Measurements from ENCODE around the gene MUL1.

DNA sequence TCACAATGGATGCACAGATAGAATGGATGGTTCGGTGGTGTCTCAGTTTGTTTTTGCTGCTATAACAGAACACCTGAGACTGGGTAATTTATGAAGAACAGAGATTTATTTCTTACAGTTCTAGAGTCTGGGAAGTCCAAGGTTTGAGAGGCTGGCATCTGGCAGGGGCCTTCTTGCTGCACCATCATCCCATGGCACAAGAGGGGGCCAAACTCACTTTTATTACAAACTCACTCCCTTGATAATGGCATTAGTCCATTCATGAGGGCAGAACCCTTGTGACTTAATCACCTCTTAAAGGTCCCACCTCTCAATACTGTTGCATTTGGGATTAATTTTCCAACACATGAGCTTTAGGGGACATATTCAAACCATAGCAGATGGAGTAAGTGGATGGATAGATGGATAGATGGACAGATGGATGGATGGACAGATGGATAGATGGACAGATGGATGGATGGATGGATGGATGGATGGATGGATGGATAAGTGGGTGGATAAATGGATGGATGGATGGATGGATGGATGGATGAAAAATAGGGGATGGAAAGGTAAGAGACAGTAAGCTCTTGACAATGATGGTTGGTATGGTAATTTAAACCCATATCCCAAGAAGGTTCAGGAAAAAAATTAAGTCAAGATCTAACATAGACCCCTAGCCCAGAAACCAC is 38.4 kb downstream of the MUL1 start:
- TF ChIP-seq, protein P1, sequence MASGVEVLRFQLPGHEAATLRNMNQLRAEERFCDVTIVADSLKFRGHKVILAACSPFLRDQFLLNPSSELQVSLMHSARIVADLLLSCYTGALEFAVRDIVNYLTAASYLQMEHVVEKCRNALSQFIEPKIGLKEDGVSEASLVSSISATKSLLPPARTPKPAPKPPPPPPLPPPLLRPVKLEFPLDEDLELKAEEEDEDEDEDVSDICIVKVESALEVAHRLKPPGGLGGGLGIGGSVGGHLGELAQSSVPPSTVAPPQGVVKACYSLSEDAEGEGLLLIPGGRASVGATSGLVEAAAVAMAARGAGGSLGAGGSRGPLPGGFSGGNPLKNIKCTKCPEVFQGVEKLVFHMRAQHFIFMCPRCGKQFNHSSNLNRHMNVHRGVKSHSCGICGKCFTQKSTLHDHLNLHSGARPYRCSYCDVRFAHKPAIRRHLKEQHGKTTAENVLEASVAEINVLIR (CRISPR knock-in tag; IDR thresholded peaks at IDR 0.05) = no peak
- TF ChIP-seq RAD21 (CRISPR knock-in tag; conservative IDR thresholded peaks at IDR 0.05 in 1 of 2, IDR thresholded peaks at IDR 0.05 in 1 of 2) = no peak
- no peak for TF ChIP-seq MCM3 (IDR thresholded peaks at IDR 0.05)
- no peak for TF ChIP-seq FOS (IDR thresholded peaks at IDR 0.05; ENCODE audit: extremely low read depth, insufficient read length)
- TF ChIP-seq MYNN (IDR thresholded peaks at IDR 0.05) = no peak
- TF ChIP-seq MYNN (CRISPR knock-in tag; IDR thresholded peaks at IDR 0.05) = no peak
- TF ChIP-seq POLR2AphosphoS5 (IDR thresholded peaks at IDR 0.05; ENCODE audit: control insufficient read depth, insufficient read depth, low read depth, low read length) = no peak
- TF ChIP-seq CHCHD3 (CRISPR knock-in tag; IDR thresholded peaks at IDR 0.05) = no peak
- no peak for TF ChIP-seq BHLHE40 (IDR thresholded peaks at IDR 0.05; ENCODE audit: low read length)
- TF ChIP-seq, protein P2, sequence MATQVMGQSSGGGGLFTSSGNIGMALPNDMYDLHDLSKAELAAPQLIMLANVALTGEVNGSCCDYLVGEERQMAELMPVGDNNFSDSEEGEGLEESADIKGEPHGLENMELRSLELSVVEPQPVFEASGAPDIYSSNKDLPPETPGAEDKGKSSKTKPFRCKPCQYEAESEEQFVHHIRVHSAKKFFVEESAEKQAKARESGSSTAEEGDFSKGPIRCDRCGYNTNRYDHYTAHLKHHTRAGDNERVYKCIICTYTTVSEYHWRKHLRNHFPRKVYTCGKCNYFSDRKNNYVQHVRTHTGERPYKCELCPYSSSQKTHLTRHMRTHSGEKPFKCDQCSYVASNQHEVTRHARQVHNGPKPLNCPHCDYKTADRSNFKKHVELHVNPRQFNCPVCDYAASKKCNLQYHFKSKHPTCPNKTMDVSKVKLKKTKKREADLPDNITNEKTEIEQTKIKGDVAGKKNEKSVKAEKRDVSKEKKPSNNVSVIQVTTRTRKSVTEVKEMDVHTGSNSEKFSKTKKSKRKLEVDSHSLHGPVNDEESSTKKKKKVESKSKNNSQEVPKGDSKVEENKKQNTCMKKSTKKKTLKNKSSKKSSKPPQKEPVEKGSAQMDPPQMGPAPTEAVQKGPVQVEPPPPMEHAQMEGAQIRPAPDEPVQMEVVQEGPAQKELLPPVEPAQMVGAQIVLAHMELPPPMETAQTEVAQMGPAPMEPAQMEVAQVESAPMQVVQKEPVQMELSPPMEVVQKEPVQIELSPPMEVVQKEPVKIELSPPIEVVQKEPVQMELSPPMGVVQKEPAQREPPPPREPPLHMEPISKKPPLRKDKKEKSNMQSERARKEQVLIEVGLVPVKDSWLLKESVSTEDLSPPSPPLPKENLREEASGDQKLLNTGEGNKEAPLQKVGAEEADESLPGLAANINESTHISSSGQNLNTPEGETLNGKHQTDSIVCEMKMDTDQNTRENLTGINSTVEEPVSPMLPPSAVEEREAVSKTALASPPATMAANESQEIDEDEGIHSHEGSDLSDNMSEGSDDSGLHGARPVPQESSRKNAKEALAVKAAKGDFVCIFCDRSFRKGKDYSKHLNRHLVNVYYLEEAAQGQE (IDR thresholded peaks at IDR 0.05; ENCODE audit: borderline replicate concordance) = no peak
- TF ChIP-seq, protein P2 (CRISPR knock-in tag; IDR thresholded peaks at IDR 0.05; ENCODE audit: low read depth) = no peak
- TF ChIP-seq POLR2AphosphoS2 (IDR thresholded peaks at IDR 0.05; ENCODE audit: low read length) = no peak
